ENCODE data around the gene CYTH1. TPM values are rescaled to one million over a fixed set of nuclear protein-coding genes. Genes with fewer than 3 reads are reported as not detected.

The CYTH1 gene
- total and polyA plus RNA-seq, 10 of the 15 experiments (the other 5 are each of a cell fraction or from before 2014, with no cell fraction given): 6.6 to 188 (median 145) TPM

DNA sequence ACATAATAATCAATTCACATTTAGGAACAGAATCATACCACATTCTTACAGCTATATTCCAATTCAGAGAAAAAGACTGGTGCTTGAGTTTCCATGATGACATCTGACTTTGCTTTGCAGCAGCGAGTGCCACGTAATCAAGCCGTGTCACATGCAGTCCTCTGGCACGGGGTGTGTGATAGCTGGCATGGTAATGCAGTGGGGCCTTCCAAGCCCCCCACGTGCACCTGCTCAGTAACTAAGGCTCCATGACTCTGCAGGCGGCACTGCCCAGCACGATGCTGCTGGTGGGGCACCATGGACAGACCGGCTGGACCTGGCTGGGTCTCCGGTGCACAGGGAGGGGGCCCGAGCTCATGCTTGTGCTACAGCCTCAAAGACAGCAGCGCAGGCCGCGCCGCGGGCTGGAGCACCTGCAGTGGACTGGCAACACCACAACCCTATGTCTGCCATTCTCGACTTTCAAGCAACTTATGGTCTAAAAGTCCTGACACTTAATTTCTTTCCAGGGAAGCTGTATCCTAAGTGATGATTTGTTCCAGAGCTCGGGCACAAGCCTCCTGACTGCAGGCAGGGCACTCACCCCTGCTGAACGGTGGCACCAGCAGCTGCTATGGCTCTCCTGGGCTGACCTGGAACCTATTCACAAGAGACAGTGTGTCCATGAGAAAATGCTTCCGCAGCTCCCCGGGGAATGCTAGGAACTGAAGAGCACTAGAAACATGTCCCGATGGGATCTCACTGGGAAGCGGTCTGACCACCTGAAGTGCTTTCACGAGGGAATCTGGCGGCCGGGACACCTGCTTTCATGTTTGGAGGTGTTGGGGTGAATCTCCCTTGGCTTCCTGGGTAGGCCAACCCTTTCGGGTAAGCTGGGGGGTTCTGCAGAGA is 105.4 kb downstream of the CYTH1 start:
- ChIA-PET SMC1A (ENCODE audit: uncharacterized antibody, unreplicated experiment) (interaction anchor here (0.6 kb wide), 1 partner anchor 176 kb away, joined by 3 read pairs; no protein-coding TSS in a partner anchor), RAD21 (ENCODE audit: unreplicated experiment) (no interaction called here), CTCF (no interaction called here), POLR2A (no interaction called here)
- H2AFZ ChIP-seq (ENCODE audit: control insufficient read depth, low read depth, low read length): no peak overlapping the region
- ATAC-seq (no peak), FAIRE-seq (no peak), DNase-seq (ENCODE audit: low read depth, low spot score) (no peak)
- no peak overlapping the region for H3K4me2 ChIP-seq (ENCODE audit: control insufficient read depth, insufficient read depth)
- H3K36me3 ChIP-seq (ENCODE audit: control insufficient read depth in 2 of 2, insufficient read depth in 2 of 2, low read length in 1 of 2): peaks cover 39 to 61% of the 10 kb centered on the region in 2 experiments
- in situ Hi-C loops (cut with MboI): no loop called here
- no peaks in the 10 kb centered on the region for H3K27me3 ChIP-seq (replicated peaks in 1 of 2; ENCODE audit: control insufficient read depth in 2 of 2, insufficient read depth in 2 of 2, low read length in 1 of 2)
- H3K4me3 ChIP-seq: no peak overlapping the region
- no peaks in the 10 kb centered on the region for H3K4me1 ChIP-seq (ENCODE audit: control insufficient read depth, insufficient read depth, low read length)
- BruUV-seq (replicated peaks): no TSS peak
- H4K20me1 ChIP-seq (ENCODE audit: control insufficient read depth, insufficient read depth): no peaks in the 10 kb centered on the region
- TF ChIP-seq BACH1 (IDR thresholded peaks at IDR 0.05; ENCODE audit: borderline replicate concordance) (no peak), POLR2A (IDR thresholded peaks at IDR 0.05; ENCODE audit: low read depth, low read length) (peak; percentile 45)
- intact Hi-C loops (cut with micrococcal nuclease; ENCODE audit: unreplicated experiment): no loop called here
- H3K9me3 ChIP-seq (replicated peaks; ENCODE audit: control insufficient read depth, insufficient read depth, low read length): no peaks in the 10 kb centered on the region
- no peak overlapping the region for H3K9ac ChIP-seq (ENCODE audit: control insufficient read depth, insufficient read depth, low read length)
- 96% methylated on average over 26 of the region's 26 CpGs for WGBS (ENCODE audit: insufficient coverage, insufficient replicate concordance, low lambda C conversion rate, missing lambda C conversion rate)
- H3K79me2 ChIP-seq (ENCODE audit: control insufficient read depth, insufficient read depth, low read length): no peaks in the 10 kb centered on the region
- no peak overlapping the region for H3K27ac ChIP-seq (ENCODE audit: control insufficient read depth, insufficient read depth)

DNA sequence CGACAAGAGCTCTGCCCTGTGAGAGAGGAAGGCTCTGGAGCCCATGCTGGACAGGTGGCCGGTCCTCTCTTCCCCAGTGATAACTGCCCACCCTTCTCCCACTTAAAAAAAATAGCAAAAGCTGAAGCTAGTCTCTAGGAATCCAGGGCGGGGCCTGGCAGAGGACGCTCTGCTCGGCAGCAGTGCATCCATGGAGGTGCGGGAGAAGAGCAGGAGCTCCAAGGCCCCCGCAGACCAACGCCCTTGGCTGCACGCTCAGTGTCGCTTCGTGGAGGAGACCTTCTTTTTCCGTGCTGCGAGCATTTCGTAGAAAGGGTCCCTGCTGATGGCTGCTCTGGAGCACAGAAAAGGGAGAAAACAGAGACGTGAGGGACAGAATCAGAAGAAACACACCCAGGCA is 106.2 kb downstream of the CYTH1 start:
- no peak for FAIRE-seq
- no peaks in the 10 kb centered on the region for H4K20me1 ChIP-seq (ENCODE audit: control insufficient read depth, insufficient read depth)

More for the DNA sequence above, 106.2 kb downstream of the CYTH1 start:
- DNase-seq (ENCODE audit: low read depth, low spot score) (no peak), ATAC-seq (no peak)
- in situ Hi-C loops (cut with MboI): no loop called here
- H3K27ac ChIP-seq (ENCODE audit: control insufficient read depth, insufficient read depth): no peak overlapping the region
- H3K9ac ChIP-seq (ENCODE audit: control insufficient read depth, insufficient read depth, low read length): no peak overlapping the region
- ChIA-PET SMC1A (ENCODE audit: uncharacterized antibody, unreplicated experiment) (no interaction called here), CTCF (interaction anchor here (0.7 kb wide), 1 partner anchor 9 kb away, joined by 4 read pairs; no protein-coding TSS in a partner anchor), POLR2A (interaction anchor here (0.7 kb wide), 1 partner anchor 72 kb away, joined by 3 read pairs; no protein-coding TSS in a partner anchor), RAD21 (ENCODE audit: unreplicated experiment) (no interaction called here)
- 93% methylated on average over 15 of the region's 15 CpGs for whole genome bisulfite sequencing (ENCODE audit: insufficient coverage, insufficient replicate concordance, low lambda C conversion rate, missing lambda C conversion rate)
- no peaks in the 10 kb centered on the region for H3K27me3 ChIP-seq (replicated peaks in 1 of 2; ENCODE audit: control insufficient read depth in 2 of 2, insufficient read depth in 2 of 2, low read length in 1 of 2)
- H2AFZ ChIP-seq (ENCODE audit: control insufficient read depth, low read depth, low read length): no peak overlapping the region
- no TSS peak for BruUV-seq (replicated peaks)
- H3K4me2 ChIP-seq (ENCODE audit: control insufficient read depth, insufficient read depth): no peak overlapping the region
- no peak overlapping the region for H3K4me3 ChIP-seq
- intact Hi-C loops (cut with micrococcal nuclease; ENCODE audit: unreplicated experiment): no loop called here
- TF ChIP-seq POLR2A (IDR thresholded peaks at IDR 0.05; ENCODE audit: low read depth, low read length) (peak; percentile 3; the same call in 1 of the 2 replicates), ZNF622 (IDR thresholded peaks at IDR 0.05) (no peak)
- TF ChIP-seq, protein P1, sequence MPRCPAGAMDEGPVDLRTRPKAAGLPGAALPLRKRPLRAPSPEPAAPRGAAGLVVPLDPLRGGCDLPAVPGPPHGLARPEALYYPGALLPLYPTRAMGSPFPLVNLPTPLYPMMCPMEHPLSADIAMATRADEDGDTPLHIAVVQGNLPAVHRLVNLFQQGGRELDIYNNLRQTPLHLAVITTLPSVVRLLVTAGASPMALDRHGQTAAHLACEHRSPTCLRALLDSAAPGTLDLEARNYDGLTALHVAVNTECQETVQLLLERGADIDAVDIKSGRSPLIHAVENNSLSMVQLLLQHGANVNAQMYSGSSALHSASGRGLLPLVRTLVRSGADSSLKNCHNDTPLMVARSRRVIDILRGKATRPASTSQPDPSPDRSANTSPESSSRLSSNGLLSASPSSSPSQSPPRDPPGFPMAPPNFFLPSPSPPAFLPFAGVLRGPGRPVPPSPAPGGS (IDR thresholded peaks at IDR 0.05; ENCODE audit: borderline replicate concordance, insufficient read depth, low read depth, low read length, poor library complexity, severe bottlenecking): no peak
- no peaks in the 10 kb centered on the region for H3K79me2 ChIP-seq (ENCODE audit: control insufficient read depth, insufficient read depth, low read length)
- no peaks in the 10 kb centered on the region for H3K4me1 ChIP-seq (ENCODE audit: control insufficient read depth, insufficient read depth, low read length)
- peaks cover 39 to 57% of the 10 kb centered on the region in 2 experiments for H3K36me3 ChIP-seq (ENCODE audit: control insufficient read depth in 2 of 2, insufficient read depth in 2 of 2, low read length in 1 of 2)
- no peaks in the 10 kb centered on the region for H3K9me3 ChIP-seq (replicated peaks; ENCODE audit: control insufficient read depth, insufficient read depth, low read length)

Data from GM12878 (cell line).